CD4-positive, CD25-positive, alpha-beta regulatory T cell (primary cell): Measurements from ENCODE around the gene OTOGL. TPM values are rescaled to one million over a fixed set of nuclear protein-coding genes. Genes with fewer than 3 reads are reported as not detected.
A peak's percentile ranks its signal among the peaks of the same experiment; 100 is the strongest.

Experiments
- ATAC-seq, 2 donors: fragments of 150-1000 bp; cut with Tn5 transposase; one replicate each; pipeline ENCODE4 v1.10.0; 2021; ENCODE audit warnings: low read depth in 2 of 2, moderate number of reproducible peaks in 2 of 2, moderate library complexity in 1 of 2
- DNase-seq, 3 donors: peaks; one replicate each; pipeline versions ENCODE4 v3.0.0 to v3.0.0-alpha.2; 2012 to 2022; ENCODE audit warnings: mixed read lengths in 1 of 3
- H3K27ac ChIP-seq: one replicate; pipeline ENCODE4 v1.7.0; 2013; ENCODE audit warnings: mild to moderate bottlenecking, low read length; ENCODE audit not compliant: insufficient read depth, poor library complexity, severe bottlenecking
- H3K27me3 ChIP-seq: one replicate; pipeline ENCODE4 v1.7.0; 2013; ENCODE audit warnings: low read length; ENCODE audit not compliant: control insufficient read depth, insufficient read depth
- H3K36me3 ChIP-seq: one replicate; pipeline ENCODE4 v1.7.0; 2013; ENCODE audit warnings: mild to moderate bottlenecking, low read length, moderate library complexity; ENCODE audit not compliant: control insufficient read depth, insufficient read depth
- H3K4me1 ChIP-seq: 2 replicates; pipeline ENCODE4 v1.7.0; 2013; ENCODE audit warnings: mild to moderate bottlenecking, low read length; ENCODE audit not compliant: insufficient read depth, control insufficient read depth, poor library complexity, severe bottlenecking
- H3K4me3 ChIP-seq: one replicate; pipeline ENCODE4 v1.7.0; 2013; ENCODE audit warnings: low read depth, mild to moderate bottlenecking, low read length, moderate library complexity
- H3K9me3 ChIP-seq, 2 experiments: 1 replicate in 1 of 2; 2 replicates in 1 of 2; pipeline ENCODE4 v1.7.0; 2013; ENCODE audit warnings: low read length in 2 of 2, mild to moderate bottlenecking in 1 of 2, moderate library complexity in 1 of 2; ENCODE audit not compliant: control insufficient read depth in 2 of 2
- H3K27ac Mint-ChIP-seq, 3 donors: one replicate each; pipeline ENCODE4 v1.8.0; 2020 to 2022; ENCODE audit warnings: mild to moderate bottlenecking in 3 of 3, mixed read lengths in 3 of 3, moderate library complexity in 2 of 3
- H3K27me3 Mint-ChIP-seq: one replicate; pipeline ENCODE4 v1.8.0; 2022; ENCODE audit warnings: mild to moderate bottlenecking, mixed read lengths
- H3K36me3 Mint-ChIP-seq: one replicate; pipeline ENCODE4 v1.8.0; 2020; ENCODE audit warnings: mixed read lengths
- H3K4me1 Mint-ChIP-seq, 4 donors: one replicate each; pipeline ENCODE4 v1.8.0; 2020 to 2022; ENCODE audit warnings: mixed read lengths in 4 of 4, mild to moderate bottlenecking in 1 of 4
- H3K4me3 Mint-ChIP-seq, 4 donors: one replicate each; pipeline ENCODE4 v1.8.0; 2020 to 2022; ENCODE audit warnings: mild to moderate bottlenecking in 4 of 4, mixed read lengths in 4 of 4, moderate library complexity in 3 of 4
- H3K9me3 Mint-ChIP-seq, 7 donors: one replicate each; pipeline ENCODE4 v1.8.0; 2020 to 2022; ENCODE audit warnings: mixed read lengths in 7 of 7, mild to moderate bottlenecking in 3 of 7, moderate library complexity in 2 of 7
- polyA plus RNA-seq, 4 donors: library from polyadenylated mRNA; unstranded; fragments of 300-500 nt; fragmentation: Illumina TruSeq; gene quantifications; one replicate each; pipeline ENCODE4 v1.2.3, GENCODE V29; 2021
- total RNA-seq: library from RNA; stranded (reverse); gene quantifications from one replicate; pipeline ENCODE4 v1.2.3, GENCODE V29; 2022

The OTOGL gene
- total and polyA plus RNA-seq, 5 donors from 2014 or later = not detected

GRCh38 chr12:80196419-80196818 is 97.1 kb downstream of the OTOGL start:
- Histone ChIP-seq H3K36me3 (no peaks in the 10 kb centered on the region), H3K9me3 (no peaks in the 10 kb centered on the region), H3K27me3 (no peaks in the 10 kb centered on the region), H3K4me3 (no peak overlapping the region), H3K4me1 (no peaks in the 10 kb centered on the region), H3K27ac (no peak overlapping the region)
- Mint-ChIP-seq H3K9me3 (peaks cover 0 to 2% (median 0%) of the 10 kb centered on the region in 7 donors), H3K27me3 (peaks cover 10% of the 10 kb centered on the region), H3K4me1 (no peaks in the 10 kb centered on the region), H3K36me3 (no peaks in the 10 kb centered on the region), H3K27ac (no peak overlapping the region), H3K4me3 (no peak overlapping the region)
- no peak for ATAC-seq
- no peak for DNase-seq

GRCh38 chr12:80198782-80199337 is 99.5 kb downstream of the OTOGL start:
- Histone ChIP-seq H3K4me1 (no peaks in the 10 kb centered on the region), H3K9me3 (no peaks in the 10 kb centered on the region), H3K36me3 (no peaks in the 10 kb centered on the region), H3K4me3 (no peak overlapping the region), H3K27ac (no peak overlapping the region), H3K27me3 (no peaks in the 10 kb centered on the region)
- peaks cover 14% of the 10 kb centered on the region for H3K27me3 Mint-ChIP-seq
- DNase-seq = no peak
- no peaks in the 10 kb centered on the region for H3K36me3 Mint-ChIP-seq
- no peak overlapping the region for H3K4me3 Mint-ChIP-seq
- H3K4me1 Mint-ChIP-seq = no peaks in the 10 kb centered on the region
- H3K9me3 Mint-ChIP-seq = peaks cover 0 to 2% (median 0%) of the 10 kb centered on the region in 7 donors
- H3K27ac Mint-ChIP-seq = no peak overlapping the region
- no peak for ATAC-seq

GRCh38 chr12:80199931-80200330 is 100.6 kb downstream of the OTOGL start:
- Mint-ChIP-seq H3K4me1 (no peaks in the 10 kb centered on the region), H3K27me3 (peaks cover 14% of the 10 kb centered on the region), H3K9me3 (peaks cover 0 to 2% (median 0%) of the 10 kb centered on the region in 7 donors), H3K4me3 (no peak overlapping the region), H3K36me3 (no peaks in the 10 kb centered on the region), H3K27ac (no peak overlapping the region)
- Histone ChIP-seq H3K9me3 (no peaks in the 10 kb centered on the region), H3K4me1 (no peaks in the 10 kb centered on the region), H3K36me3 (no peaks in the 10 kb centered on the region), H3K4me3 (no peak overlapping the region), H3K27ac (no peak overlapping the region), H3K27me3 (no peaks in the 10 kb centered on the region)
- DNase-seq = no peak
- ATAC-seq = no peak

DNA sequence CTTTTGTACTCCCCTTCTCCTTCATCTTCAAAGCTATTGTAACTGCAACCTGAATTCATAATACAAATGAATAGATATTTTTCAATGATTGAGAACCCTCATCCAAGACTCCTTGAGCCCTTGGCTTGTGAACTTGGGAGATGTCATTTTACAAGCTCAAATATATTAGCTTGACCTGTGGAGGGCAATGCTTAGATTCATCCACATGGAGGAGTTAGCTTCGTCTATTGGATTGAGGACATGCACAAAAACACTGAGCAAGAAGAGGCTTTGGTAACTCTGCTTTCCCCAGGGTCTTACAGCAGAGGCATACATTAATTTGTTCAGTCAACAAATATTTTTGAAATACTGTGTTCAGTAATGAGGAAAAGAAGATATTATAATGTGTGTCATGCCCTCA is 101.1 kb downstream of the OTOGL start:
- Mint-ChIP-seq H3K27ac (no peak overlapping the region), H3K9me3 (peaks cover 0 to 2% (median 0%) of the 10 kb centered on the region in 7 donors), H3K4me3 (no peak overlapping the region), H3K36me3 (no peaks in the 10 kb centered on the region), H3K27me3 (peaks cover 14% of the 10 kb centered on the region), H3K4me1 (no peaks in the 10 kb centered on the region)
- Histone ChIP-seq H3K9me3 (no peaks in the 10 kb centered on the region), H3K27me3 (no peaks in the 10 kb centered on the region), H3K4me1 (no peaks in the 10 kb centered on the region), H3K4me3 (no peak overlapping the region), H3K27ac (no peak overlapping the region), H3K36me3 (no peaks in the 10 kb centered on the region)
- ATAC-seq (no peak), DNase-seq (no peak)

GRCh38 chr12:80201908-80202307 is 102.6 kb downstream of the OTOGL start:
- Histone ChIP-seq H3K4me1 (no peaks in the 10 kb centered on the region), H3K36me3 (no peaks in the 10 kb centered on the region), H3K27me3 (no peaks in the 10 kb centered on the region), H3K4me3 (no peak overlapping the region), H3K27ac (no peak overlapping the region), H3K9me3 (no peaks in the 10 kb centered on the region)
- peaks cover 0 to 2% (median 0%) of the 10 kb centered on the region in 7 donors for H3K9me3 Mint-ChIP-seq
- no peak overlapping the region for H3K27ac Mint-ChIP-seq
- ATAC-seq (no peak), DNase-seq (no peak)
- no peaks in the 10 kb centered on the region for H3K36me3 Mint-ChIP-seq
- peaks cover 11% of the 10 kb centered on the region for H3K27me3 Mint-ChIP-seq
- H3K4me3 Mint-ChIP-seq = no peak overlapping the region
- no peaks in the 10 kb centered on the region for H3K4me1 Mint-ChIP-seq

GRCh38 chr12:80205960-80206359 is 106.6 kb downstream of the OTOGL start:
- Histone ChIP-seq H3K4me3 (no peak overlapping the region), H3K4me1 (no peaks in the 10 kb centered on the region), H3K36me3 (no peaks in the 10 kb centered on the region), H3K9me3 (no peaks in the 10 kb centered on the region), H3K27me3 (no peaks in the 10 kb centered on the region), H3K27ac (no peak overlapping the region)
- Mint-ChIP-seq H3K9me3 (peaks cover 0 to 2% (median 0%) of the 10 kb centered on the region in 7 donors), H3K27ac (no peak overlapping the region), H3K27me3 (peaks cover 7% of the 10 kb centered on the region), H3K36me3 (no peaks in the 10 kb centered on the region), H3K4me1 (no peaks in the 10 kb centered on the region), H3K4me3 (no peak overlapping the region)
- DNase-seq (no peak), ATAC-seq (no peak)

DNA sequence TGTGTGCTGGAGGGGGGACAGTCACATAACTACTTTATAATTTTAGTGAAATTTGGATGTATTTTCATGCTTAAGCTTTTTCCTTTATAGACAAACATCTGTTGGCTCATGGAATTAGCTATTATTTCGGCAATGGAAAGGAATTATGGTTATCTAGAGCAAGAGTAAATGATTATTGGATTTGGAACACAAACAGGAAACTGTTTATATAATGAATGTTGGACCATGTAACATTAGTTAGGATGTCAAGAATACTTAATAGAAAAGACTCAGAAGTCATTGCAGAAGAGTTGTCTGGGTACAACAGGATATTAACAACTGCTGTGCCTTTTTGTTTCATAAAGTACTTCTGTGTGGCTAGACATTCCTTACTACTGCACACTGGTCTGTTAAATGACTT is 108.7 kb downstream of the OTOGL start:
- H3K4me3 Mint-ChIP-seq = no peak overlapping the region
- Histone ChIP-seq H3K4me1 (no peaks in the 10 kb centered on the region), H3K27ac (no peak overlapping the region), H3K27me3 (no peaks in the 10 kb centered on the region), H3K36me3 (no peaks in the 10 kb centered on the region), H3K4me3 (no peak overlapping the region), H3K9me3 (no peaks in the 10 kb centered on the region)
- H3K9me3 Mint-ChIP-seq = no peaks in the 10 kb centered on the region
- no peaks in the 10 kb centered on the region for H3K27me3 Mint-ChIP-seq
- no peaks in the 10 kb centered on the region for H3K4me1 Mint-ChIP-seq
- ATAC-seq (no peak), DNase-seq (no peak)
- H3K36me3 Mint-ChIP-seq = no peaks in the 10 kb centered on the region
- H3K27ac Mint-ChIP-seq = no peak overlapping the region

DNA sequence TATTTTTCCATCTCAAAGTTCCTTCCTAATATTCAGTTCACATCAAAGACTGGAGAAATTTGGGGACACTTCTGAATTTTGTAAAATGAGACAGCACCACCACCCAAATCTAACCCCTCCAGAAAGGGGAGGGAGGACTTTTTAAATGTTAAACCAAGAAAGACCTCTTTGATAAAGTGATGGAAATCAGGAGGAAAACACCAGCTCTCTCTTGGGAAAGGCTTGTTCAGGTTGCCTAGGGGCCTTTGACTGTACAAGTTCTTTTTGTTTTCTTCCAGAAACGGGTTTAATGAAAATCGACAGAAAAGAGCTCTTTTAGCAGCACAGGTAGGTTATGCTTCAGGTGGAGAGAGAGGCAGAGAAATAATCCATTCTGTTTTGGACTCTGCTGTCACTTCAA is 112.3 kb downstream of the OTOGL start:
- ATAC-seq (no peak), DNase-seq (no peak)
- no peaks in the 10 kb centered on the region for H3K27me3 Mint-ChIP-seq
- H3K4me1 Mint-ChIP-seq = no peaks in the 10 kb centered on the region
- H3K36me3 ChIP-seq = no peaks in the 10 kb centered on the region
- no peak overlapping the region for H3K27ac Mint-ChIP-seq
- peaks cover 0 to 1% (median 0%) of the 10 kb centered on the region in 7 donors for H3K9me3 Mint-ChIP-seq
- H3K4me3 Mint-ChIP-seq = peak overlapping the region in 1 of 4 donors; percentile 4
- no peaks in the 10 kb centered on the region for H3K36me3 Mint-ChIP-seq
- H3K27me3 ChIP-seq = no peaks in the 10 kb centered on the region
- H3K9me3 ChIP-seq = no peaks in the 10 kb centered on the region
- no peaks in the 10 kb centered on the region for H3K4me1 ChIP-seq
- no peak overlapping the region for H3K4me3 ChIP-seq
- H3K27ac ChIP-seq = no peak overlapping the region
